BJ (cell line): Measurements from ENCODE around the gene PSD4. TPM values are rescaled to one million over a fixed set of nuclear protein-coding genes. Genes with fewer than 3 reads are reported as not detected.

Experiments
- CTCF ChIA-PET: fragments of 350-600 bp; formaldehyde crosslinking; extraction: SDS; loops from one replicate; lab custom pipeline; 2021; ENCODE audit warnings: antibody characterized with exemption, inconsistent platforms; lab: Yijun Ruan, JAX
- POLR2A ChIA-PET: fragments of 300-600 bp; sonication (Branson Sonifier 250); formaldehyde crosslinking; extraction: SDS; loops from one replicate; lab custom pipeline; 2021; ENCODE audit warnings: antibody characterized with exemption; lab: Charles Lee
- DNase-seq: peaks from one replicate; pipeline ENCODE4 v3.0.0-alpha.2; 2011; ENCODE audit warnings: low read depth
- H3K27me3 ChIP-seq: 2 replicates; pipeline ENCODE4 v1.6.0; 2011; ENCODE audit warnings: low read length; ENCODE audit not compliant: control insufficient read depth, insufficient read depth
- H3K36me3 ChIP-seq: 2 replicates; pipeline ENCODE4 v1.5.1; 2011; ENCODE audit warnings: low read length; ENCODE audit not compliant: control insufficient read depth, insufficient read depth
- H3K4me3 ChIP-seq: 2 replicates; pipeline ENCODE4 v1.5.1; 2011; ENCODE audit warnings: low read depth, mild to moderate bottlenecking, control low read depth, low read length
- CTCF ChIP-seq: IDR thresholded peaks from 2 replicates; pipeline ENCODE4 v1.5.1; 2011; ENCODE audit warnings: low read depth, mild to moderate bottlenecking, control low read depth, inconsistent platforms, low read length, moderate library complexity; ENCODE audit not compliant: insufficient read depth
- polyA plus RNA-seq: library from polyadenylated mRNA; depleted of rRNA; stranded (reverse); fragments of >200 nt; gene quantifications from 2 replicates; pipeline ENCODE4 v1.2.3, GENCODE V29; 2011

Gene PSD4
- polyA plus RNA-seq, 1 experiment, result 1.9 TPM

GRCh38 chr2:113183703-113184102 lies 9.9 kb downstream of the PSD4 start:
- ChIA-PET CTCF (interaction anchor here (0.9 to 4.8 kb wide), 5 partner anchors 10 to 65 kb away, joined by 4 to 19 read pairs (median 6); no protein-coding TSS in a partner anchor), POLR2A (no interaction called here)
- no peak for DNase-seq
- H3K27me3 ChIP-seq, result no peaks in the 10 kb centered on the region
- no peak overlapping the region for H3K4me3 ChIP-seq
- no peak for TF ChIP-seq CTCF
- H3K36me3 ChIP-seq, result no peaks in the 10 kb centered on the region

DNA sequence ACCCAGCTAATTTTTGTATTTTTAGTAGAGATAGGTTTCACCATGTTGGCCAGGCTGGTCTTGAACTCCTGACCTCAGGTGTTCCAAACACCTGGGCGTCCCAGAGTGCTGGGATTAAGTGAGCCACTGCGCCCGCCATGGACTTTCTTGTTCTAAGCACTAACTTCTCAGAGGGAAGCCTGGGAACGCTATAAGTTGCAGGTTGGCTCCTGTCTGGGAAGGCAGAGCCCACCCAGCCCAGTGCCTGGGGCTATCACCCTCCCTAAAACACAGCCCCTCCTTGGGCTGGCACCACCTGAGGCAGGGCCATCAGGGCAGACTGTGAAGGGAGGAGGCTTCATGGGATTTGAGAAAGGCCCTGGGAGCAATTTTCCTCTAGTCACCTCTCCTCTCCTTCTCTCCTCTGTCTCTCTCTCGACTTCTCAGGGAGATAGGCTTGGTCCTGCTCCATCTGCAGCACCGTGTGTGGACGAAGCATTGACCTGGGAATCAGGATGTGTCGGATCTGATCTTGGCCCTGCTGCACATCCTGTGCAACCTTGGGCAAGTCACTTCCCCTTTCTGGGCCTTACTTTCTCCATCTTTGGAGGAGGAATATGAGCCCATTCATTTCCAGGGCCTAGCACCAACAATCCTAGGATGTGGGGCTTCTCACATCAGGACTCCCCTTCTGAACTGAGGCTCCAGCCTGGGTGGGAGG lies 10.9 kb downstream of the PSD4 start:
- ChIA-PET POLR2A (no interaction called here), CTCF (interaction anchor here (1.5 to 4.8 kb wide), 3 partner anchors 14 to 47 kb away, joined by 6 to 19 read pairs (median 8); no protein-coding TSS in a partner anchor)
- Histone ChIP-seq H3K27me3 (no peaks in the 10 kb centered on the region), H3K36me3 (no peaks in the 10 kb centered on the region), H3K4me3 (no peak overlapping the region)
- TF ChIP-seq CTCF, result no peak
- DNase-seq, result no peak

- CTCF ChIA-PET, result no interaction called here
- TF ChIP-seq CTCF, result no peak
- POLR2A ChIA-PET, result no interaction called here
- no peak for DNase-seq
- Histone ChIP-seq H3K27me3 (no peaks in the 10 kb centered on the region), H3K36me3 (no peaks in the 10 kb centered on the region), H3K4me3 (no peak overlapping the region)
Measured at GRCh38 chr2:113185664-113186432, 12.1 kb downstream of the PSD4 start.

- no peak for TF ChIP-seq CTCF
- ChIA-PET CTCF (no interaction called here), POLR2A (no interaction called here)
- Histone ChIP-seq H3K27me3 (no peaks in the 10 kb centered on the region), H3K4me3 (no peak overlapping the region), H3K36me3 (no peaks in the 10 kb centered on the region)
- no peak for DNase-seq
Measured at GRCh38 chr2:113186433-113186796, 12.6 kb downstream of the PSD4 start.

- POLR2A ChIA-PET, result no interaction called here
- TF ChIP-seq CTCF, result no peak
- no peaks in the 10 kb centered on the region for H3K27me3 ChIP-seq
- no peaks in the 10 kb centered on the region for H3K36me3 ChIP-seq
- H3K4me3 ChIP-seq, result no peak overlapping the region
- CTCF ChIA-PET, result no interaction called here
- DNase-seq, result no peak
Measured at GRCh38 chr2:113187771-113188170, 14.0 kb downstream of the PSD4 start.
